ENCODE measurements around the gene TRMT10C.

TRMT10C gene

GRCh38 chr3:101556064-101556463 is 5.6 kb upstream of the TRMT10C start:
- Histone ChIP-seq H3K4me2 (ENCODE audit: low read depth, low read length, poor library complexity, severe bottlenecking) (no peak overlapping the region), H3K79me2 (ENCODE audit: insufficient read depth, low read length) (no peaks in the 10 kb centered on the region), H2AFZ (ENCODE audit: low read depth, low read length, severe bottlenecking) (no peak overlapping the region), H3K9me3 (ENCODE audit: insufficient read depth, low read length) (no peaks in the 10 kb centered on the region), H3K27me3 (ENCODE audit: low read length) (no peaks in the 10 kb centered on the region), H3F3A (ENCODE audit: insufficient read depth) (peaks cover 7% of the 10 kb centered on the region; the same call in 1 of the 2 replicates), H3K9me2 (replicated peaks; ENCODE audit: insufficient read depth, low read length) (no peaks in the 10 kb centered on the region), H3K27ac (ENCODE audit: low read depth, low read length) (no peak overlapping the region), H4K20me1 (ENCODE audit: low read depth, low read length) (no peaks in the 10 kb centered on the region), H3K9ac (ENCODE audit: low read length) (no peak overlapping the region), H3K36me3 (ENCODE audit: low read length) (no peaks in the 10 kb centered on the region), H3K4me3 (ENCODE audit: insufficient read depth, low read length, poor library complexity, severe bottlenecking) (no peak overlapping the region)
- no peak for TF ChIP-seq EZH2phosphoT487 (conservative IDR thresholded peaks at IDR 0.05; ENCODE audit: low read length)
- TF ChIP-seq CTCF (IDR thresholded peaks at IDR 0.05; ENCODE audit: insufficient read depth, low read length, poor library complexity, severe bottlenecking) = no peak

- H3K4me2 ChIP-seq (ENCODE audit: low read depth, low read length, poor library complexity, severe bottlenecking) = no peak overlapping the region
- no peak overlapping the region for H3K27ac ChIP-seq (ENCODE audit: low read depth, low read length)
- H3K9me2 ChIP-seq (replicated peaks; ENCODE audit: insufficient read depth, low read length) = no peaks in the 10 kb centered on the region
- no peaks in the 10 kb centered on the region for H3K27me3 ChIP-seq (ENCODE audit: low read length)
- no peak overlapping the region for H3K4me3 ChIP-seq (ENCODE audit: insufficient read depth, low read length, poor library complexity, severe bottlenecking)
- H2AFZ ChIP-seq (ENCODE audit: low read depth, low read length, severe bottlenecking) = no peak overlapping the region
- peaks cover 15% of the 10 kb centered on the region for H3K36me3 ChIP-seq (ENCODE audit: low read length)
- H4K20me1 ChIP-seq (ENCODE audit: low read depth, low read length) = peaks cover 4% of the 10 kb centered on the region; the same call in 1 of the 2 replicates
- no peaks in the 10 kb centered on the region for H3K9me3 ChIP-seq (ENCODE audit: insufficient read depth, low read length)
- TF ChIP-seq EZH2phosphoT487 (conservative IDR thresholded peaks at IDR 0.05; ENCODE audit: low read length) (no peak), CTCF (IDR thresholded peaks at IDR 0.05; ENCODE audit: insufficient read depth, low read length, poor library complexity, severe bottlenecking) (no peak)
- peaks cover 37% of the 10 kb centered on the region for H3K79me2 ChIP-seq (ENCODE audit: insufficient read depth, low read length)
- H3F3A ChIP-seq (ENCODE audit: insufficient read depth) = 0 out of 2 replicates have a peak, but pooled peaks cover under 1% of the 10 kb centered on the region
- H3K9ac ChIP-seq (ENCODE audit: low read length) = no peak overlapping the region
These were observed 6.1 kb downstream of the TRMT10C start for GRCh38 chr3:101567528-101568317.

- no peaks in the 10 kb centered on the region for H3K36me3 ChIP-seq (ENCODE audit: low read length)
- H3K4me2 ChIP-seq (ENCODE audit: low read depth, low read length, poor library complexity, severe bottlenecking) = no peak overlapping the region
- H3K27me3 ChIP-seq (ENCODE audit: low read length) = no peaks in the 10 kb centered on the region
- H3F3A ChIP-seq (ENCODE audit: insufficient read depth) = 0 out of 2 replicates have a peak, but pooled peaks cover 5% of the 10 kb centered on the region
- H2AFZ ChIP-seq (ENCODE audit: low read depth, low read length, severe bottlenecking) = no peak overlapping the region
- TF ChIP-seq EZH2phosphoT487 (conservative IDR thresholded peaks at IDR 0.05; ENCODE audit: low read length) (no peak), CTCF (IDR thresholded peaks at IDR 0.05; ENCODE audit: insufficient read depth, low read length, poor library complexity, severe bottlenecking) (no peak)
- peaks cover 23% of the 10 kb centered on the region for H3K79me2 ChIP-seq (ENCODE audit: insufficient read depth, low read length)
- H3K9me2 ChIP-seq (replicated peaks; ENCODE audit: insufficient read depth, low read length) = no peaks in the 10 kb centered on the region
- no peak overlapping the region for H3K9ac ChIP-seq (ENCODE audit: low read length)
- H3K9me3 ChIP-seq (ENCODE audit: insufficient read depth, low read length) = no peaks in the 10 kb centered on the region
- 0 out of 2 replicates have a peak, but pooled peaks cover 7% of the 10 kb centered on the region for H4K20me1 ChIP-seq (ENCODE audit: low read depth, low read length)
- no peak overlapping the region for H3K27ac ChIP-seq (ENCODE audit: low read depth, low read length)
- H3K4me3 ChIP-seq (ENCODE audit: insufficient read depth, low read length, poor library complexity, severe bottlenecking) = no peak overlapping the region
These were observed 9.6 kb downstream of the TRMT10C start for GRCh38 chr3:101571028-101571895.
